Measurements from ENCODE around the gene OSBPL7.
A peak's percentile ranks its signal among the peaks of the same experiment; 100 is the strongest.

Gene OSBPL7

GRCh38 chr17:47821031-47821423, 567 bp downstream of the OSBPL7 start:
- Histone ChIP-seq H3K27ac (ENCODE audit: low read depth, low read length, severe bottlenecking) (peak overlapping the region; percentile 13), H3K9me3 (ENCODE audit: control insufficient read depth, low read length) (no peaks in the 10 kb centered on the region), H3K4me1 (ENCODE audit: control insufficient read depth, insufficient read depth, low read length, poor library complexity, severe bottlenecking) (peaks cover 9% of the 10 kb centered on the region), H3K4me3 (ENCODE audit: extremely low read depth, insufficient read depth, low read length, poor library complexity, severe bottlenecking) (peak overlapping the region; percentile 70), H3K36me3 (ENCODE audit: control insufficient read depth, insufficient read depth, low read length) (peaks cover 45% of the 10 kb centered on the region)
- 0 to 22% methylated on average over 2 to 3 of the region's 4 CpGs for WGBS, 2 experiments (ENCODE audit: insufficient coverage in 2 of 2)

- 80 to 83% methylated on average over 5 to 7 of the region's 12 CpGs for WGBS, 2 experiments (ENCODE audit: insufficient coverage in 2 of 2)
- H3K36me3 ChIP-seq (ENCODE audit: control insufficient read depth, insufficient read depth, low read length) = peaks cover 45% of the 10 kb centered on the region
- H3K4me3 ChIP-seq (ENCODE audit: extremely low read depth, insufficient read depth, low read length, poor library complexity, severe bottlenecking) = peak overlapping the region; percentile 70
- H3K4me1 ChIP-seq (ENCODE audit: control insufficient read depth, insufficient read depth, low read length, poor library complexity, severe bottlenecking) = peaks cover 9% of the 10 kb centered on the region
- H3K27ac ChIP-seq (ENCODE audit: low read depth, low read length, severe bottlenecking) = no peak overlapping the region
- H3K9me3 ChIP-seq (ENCODE audit: control insufficient read depth, low read length) = no peaks in the 10 kb centered on the region
These were observed 1.4 kb downstream of the OSBPL7 start for GRCh38 chr17:47820033-47820789.

GRCh38 chr17:47819475-47819874, 2.1 kb downstream of the OSBPL7 start:
- no peaks in the 10 kb centered on the region for H3K9me3 ChIP-seq (ENCODE audit: control insufficient read depth, low read length)
- no peak overlapping the region for H3K4me3 ChIP-seq (ENCODE audit: extremely low read depth, insufficient read depth, low read length, poor library complexity, severe bottlenecking)
- peaks cover 9% of the 10 kb centered on the region for H3K4me1 ChIP-seq (ENCODE audit: control insufficient read depth, insufficient read depth, low read length, poor library complexity, severe bottlenecking)
- H3K36me3 ChIP-seq (ENCODE audit: control insufficient read depth, insufficient read depth, low read length) = peaks cover 49% of the 10 kb centered on the region
- WGBS, 2 experiments (ENCODE audit: insufficient coverage in 2 of 2) = 90 to 95% methylated on average over 7 to 10 of the region's 10 CpGs
- no peak overlapping the region for H3K27ac ChIP-seq (ENCODE audit: low read depth, low read length, severe bottlenecking)

GRCh38 chr17:47818002-47818695, 3.4 kb downstream of the OSBPL7 start:
- Histone ChIP-seq H3K4me3 (ENCODE audit: extremely low read depth, insufficient read depth, low read length, poor library complexity, severe bottlenecking) (no peak overlapping the region), H3K9me3 (ENCODE audit: control insufficient read depth, low read length) (no peaks in the 10 kb centered on the region), H3K36me3 (ENCODE audit: control insufficient read depth, insufficient read depth, low read length) (peaks cover 45% of the 10 kb centered on the region), H3K27ac (ENCODE audit: low read depth, low read length, severe bottlenecking) (no peak overlapping the region), H3K4me1 (ENCODE audit: control insufficient read depth, insufficient read depth, low read length, poor library complexity, severe bottlenecking) (peaks cover 9% of the 10 kb centered on the region)
- 93 to 96% methylated on average over 5 to 9 of the region's 11 CpGs for WGBS, 2 experiments (ENCODE audit: insufficient coverage in 2 of 2)

GRCh38 chr17:47816947-47817346, 4.6 kb downstream of the OSBPL7 start:
- Histone ChIP-seq H3K9me3 (ENCODE audit: control insufficient read depth, low read length) (no peaks in the 10 kb centered on the region), H3K4me3 (ENCODE audit: extremely low read depth, insufficient read depth, low read length, poor library complexity, severe bottlenecking) (no peak overlapping the region), H3K36me3 (ENCODE audit: control insufficient read depth, insufficient read depth, low read length) (peaks cover 45% of the 10 kb centered on the region), H3K4me1 (ENCODE audit: control insufficient read depth, insufficient read depth, low read length, poor library complexity, severe bottlenecking) (peaks cover 2% of the 10 kb centered on the region), H3K27ac (ENCODE audit: low read depth, low read length, severe bottlenecking) (no peak overlapping the region)
- 91 to 98% methylated on average over 8 to 10 of the region's 10 CpGs for WGBS, 2 experiments (ENCODE audit: insufficient coverage in 2 of 2)

GRCh38 chr17:47816111-47816735, 5.4 kb downstream of the OSBPL7 start:
- Histone ChIP-seq H3K9me3 (ENCODE audit: control insufficient read depth, low read length) (no peaks in the 10 kb centered on the region), H3K4me1 (ENCODE audit: control insufficient read depth, insufficient read depth, low read length, poor library complexity, severe bottlenecking) (no peaks in the 10 kb centered on the region), H3K4me3 (ENCODE audit: extremely low read depth, insufficient read depth, low read length, poor library complexity, severe bottlenecking) (no peak overlapping the region), H3K36me3 (ENCODE audit: control insufficient read depth, insufficient read depth, low read length) (peaks cover 48% of the 10 kb centered on the region), H3K27ac (ENCODE audit: low read depth, low read length, severe bottlenecking) (no peak overlapping the region)
- WGBS, 2 experiments (ENCODE audit: insufficient coverage in 2 of 2) = 94 to 98% methylated on average over 16 to 19 of the region's 21 CpGs

- Histone ChIP-seq H3K27ac (ENCODE audit: low read depth, low read length, severe bottlenecking) (no peak overlapping the region), H3K36me3 (ENCODE audit: control insufficient read depth, insufficient read depth, low read length) (peaks cover 49% of the 10 kb centered on the region), H3K4me1 (ENCODE audit: control insufficient read depth, insufficient read depth, low read length, poor library complexity, severe bottlenecking) (peaks cover 7% of the 10 kb centered on the region), H3K9me3 (ENCODE audit: control insufficient read depth, low read length) (no peaks in the 10 kb centered on the region), H3K4me3 (ENCODE audit: extremely low read depth, insufficient read depth, low read length, poor library complexity, severe bottlenecking) (no peak overlapping the region)
- WGBS, 2 experiments (ENCODE audit: insufficient coverage in 2 of 2) = 92 to 94% methylated on average over 15 to 21 of the region's 21 CpGs
These were observed 6.3 kb downstream of the OSBPL7 start for GRCh38 chr17:47815106-47815918.

- Histone ChIP-seq H3K4me3 (ENCODE audit: extremely low read depth, insufficient read depth, low read length, poor library complexity, severe bottlenecking) (no peak overlapping the region), H3K9me3 (ENCODE audit: control insufficient read depth, low read length) (no peaks in the 10 kb centered on the region), H3K36me3 (ENCODE audit: control insufficient read depth, insufficient read depth, low read length) (peaks cover 52% of the 10 kb centered on the region), H3K4me1 (ENCODE audit: control insufficient read depth, insufficient read depth, low read length, poor library complexity, severe bottlenecking) (peaks cover 13% of the 10 kb centered on the region), H3K27ac (ENCODE audit: low read depth, low read length, severe bottlenecking) (no peak overlapping the region)
- WGBS, 2 experiments (ENCODE audit: insufficient coverage in 2 of 2) = 93 to 94% methylated on average over 17 to 22 of the region's 22 CpGs
These were observed 8.0 kb downstream of the OSBPL7 start for GRCh38 chr17:47813512-47814031.

- peaks cover 13% of the 10 kb centered on the region for H3K4me1 ChIP-seq (ENCODE audit: control insufficient read depth, insufficient read depth, low read length, poor library complexity, severe bottlenecking)
- H3K4me3 ChIP-seq (ENCODE audit: extremely low read depth, insufficient read depth, low read length, poor library complexity, severe bottlenecking) = no peak overlapping the region
- H3K9me3 ChIP-seq (ENCODE audit: control insufficient read depth, low read length) = no peaks in the 10 kb centered on the region
- 97 to 98% methylated on average over 11 to 13 of the region's 14 CpGs for WGBS, 2 experiments (ENCODE audit: insufficient coverage in 2 of 2)
- peaks cover 52% of the 10 kb centered on the region for H3K36me3 ChIP-seq (ENCODE audit: control insufficient read depth, insufficient read depth, low read length)
- no peak overlapping the region for H3K27ac ChIP-seq (ENCODE audit: low read depth, low read length, severe bottlenecking)
These were observed 8.5 kb downstream of the OSBPL7 start for GRCh38 chr17:47813077-47813476.

Measured in mesodermal cell (in vitro differentiated cells).